ENCODE results near the gene OGA.

Gene OGA

GRCh38 chr10:101818119-101818871, at the start of gene OGA:
TSS of gene OGA (minus strand) at chr10:101818444. CDS start at chr10:101818022, 422 bp downstream.
- TF ChIP-seq, protein P1, sequence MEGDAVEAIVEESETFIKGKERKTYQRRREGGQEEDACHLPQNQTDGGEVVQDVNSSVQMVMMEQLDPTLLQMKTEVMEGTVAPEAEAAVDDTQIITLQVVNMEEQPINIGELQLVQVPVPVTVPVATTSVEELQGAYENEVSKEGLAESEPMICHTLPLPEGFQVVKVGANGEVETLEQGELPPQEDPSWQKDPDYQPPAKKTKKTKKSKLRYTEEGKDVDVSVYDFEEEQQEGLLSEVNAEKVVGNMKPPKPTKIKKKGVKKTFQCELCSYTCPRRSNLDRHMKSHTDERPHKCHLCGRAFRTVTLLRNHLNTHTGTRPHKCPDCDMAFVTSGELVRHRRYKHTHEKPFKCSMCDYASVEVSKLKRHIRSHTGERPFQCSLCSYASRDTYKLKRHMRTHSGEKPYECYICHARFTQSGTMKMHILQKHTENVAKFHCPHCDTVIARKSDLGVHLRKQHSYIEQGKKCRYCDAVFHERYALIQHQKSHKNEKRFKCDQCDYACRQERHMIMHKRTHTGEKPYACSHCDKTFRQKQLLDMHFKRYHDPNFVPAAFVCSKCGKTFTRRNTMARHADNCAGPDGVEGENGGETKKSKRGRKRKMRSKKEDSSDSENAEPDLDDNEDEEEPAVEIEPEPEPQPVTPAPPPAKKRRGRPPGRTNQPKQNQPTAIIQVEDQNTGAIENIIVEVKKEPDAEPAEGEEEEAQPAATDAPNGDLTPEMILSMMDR (conservative IDR thresholded peaks at IDR 0.05; ENCODE audit: low read depth, low read length) = no peak
- DNase-seq (ENCODE audit: low read depth) = peak; percentile 100
- H3K4me3 ChIP-seq (ENCODE audit: low read depth, low read length) = peak within 1 kb of the TSS; percentile 96

DNA sequence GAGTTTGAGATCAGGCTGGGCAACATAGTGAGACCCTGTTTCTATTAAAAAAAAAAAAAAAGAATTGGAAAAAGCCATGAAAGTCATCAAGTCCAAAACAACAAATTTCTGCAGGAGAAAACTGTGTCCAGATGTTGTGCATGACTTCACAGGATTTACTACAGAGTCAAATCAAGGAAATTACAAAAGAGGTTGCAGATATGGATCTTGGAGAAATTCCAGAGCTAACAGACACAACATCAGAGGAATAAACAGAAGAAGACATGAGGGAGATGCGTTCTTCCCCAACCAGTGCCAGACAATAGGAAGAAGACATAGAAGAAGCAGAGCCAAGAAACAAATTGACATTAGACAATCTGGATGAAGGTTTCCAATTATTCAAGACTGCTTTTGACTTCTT, 49.7 kb upstream of the OGA start:
- peak; percentile 43 for DNase-seq (ENCODE audit: low read depth)
- TF ChIP-seq, protein P1 (conservative IDR thresholded peaks at IDR 0.05; ENCODE audit: low read depth, low read length) = no peak
- H3K4me3 ChIP-seq (ENCODE audit: low read depth, low read length) = no peak overlapping the region

GRCh38 chr10:101859530-101859929, 41.3 kb upstream of the OGA start:
- no peak overlapping the region for H3K4me3 ChIP-seq (ENCODE audit: low read depth, low read length)
- TF ChIP-seq, protein P1 (conservative IDR thresholded peaks at IDR 0.05; ENCODE audit: low read depth, low read length) = no peak
- DNase-seq (ENCODE audit: low read depth) = no peak

DNA sequence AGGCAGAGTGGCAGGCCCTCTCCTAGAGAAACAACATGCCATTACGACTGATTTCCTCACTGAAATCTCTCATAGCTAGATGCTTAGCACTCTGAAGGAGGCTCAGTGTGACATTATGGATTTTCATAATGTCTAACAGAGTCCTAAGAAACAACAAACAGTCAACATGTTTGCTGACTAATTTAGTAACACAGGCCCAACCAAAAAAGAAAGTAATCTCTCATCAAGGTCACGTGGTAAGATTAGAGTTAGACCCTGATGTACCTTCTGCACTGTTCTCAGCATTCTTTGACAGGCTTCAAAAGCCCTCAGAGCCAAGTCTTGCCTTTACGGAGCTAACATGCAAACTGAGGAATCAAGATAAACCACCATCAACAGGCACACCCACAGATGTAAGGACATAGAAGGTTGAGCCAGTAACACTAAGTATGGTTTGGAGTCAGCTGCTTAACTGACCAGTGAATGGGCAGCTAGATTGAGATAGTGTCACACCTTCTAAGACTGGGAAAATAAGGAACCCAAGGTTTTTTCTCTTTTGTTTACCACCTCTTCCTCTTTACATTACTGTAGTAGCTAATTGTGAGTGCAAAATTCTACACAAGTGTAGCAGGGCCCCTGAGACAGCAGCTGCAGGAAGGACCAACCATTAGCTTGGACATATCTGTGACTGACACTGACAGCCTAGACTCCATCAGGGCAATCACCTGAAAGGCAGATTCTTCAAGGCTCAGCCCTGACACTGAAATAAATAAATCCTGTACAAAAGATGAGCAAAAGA, 40.7 kb upstream of the OGA start:
- no peak for DNase-seq (ENCODE audit: low read depth)
- TF ChIP-seq, protein P1 (conservative IDR thresholded peaks at IDR 0.05; ENCODE audit: low read depth, low read length) = no peak
- H3K4me3 ChIP-seq (ENCODE audit: low read depth, low read length) = no peak overlapping the region

GRCh38 chr10:101857802-101858476, 39.7 kb upstream of the OGA start:
- TF ChIP-seq, protein P1 (conservative IDR thresholded peaks at IDR 0.05; ENCODE audit: low read depth, low read length) = no peak
- no peak overlapping the region for H3K4me3 ChIP-seq (ENCODE audit: low read depth, low read length)
- no peak for DNase-seq (ENCODE audit: low read depth)

DNA sequence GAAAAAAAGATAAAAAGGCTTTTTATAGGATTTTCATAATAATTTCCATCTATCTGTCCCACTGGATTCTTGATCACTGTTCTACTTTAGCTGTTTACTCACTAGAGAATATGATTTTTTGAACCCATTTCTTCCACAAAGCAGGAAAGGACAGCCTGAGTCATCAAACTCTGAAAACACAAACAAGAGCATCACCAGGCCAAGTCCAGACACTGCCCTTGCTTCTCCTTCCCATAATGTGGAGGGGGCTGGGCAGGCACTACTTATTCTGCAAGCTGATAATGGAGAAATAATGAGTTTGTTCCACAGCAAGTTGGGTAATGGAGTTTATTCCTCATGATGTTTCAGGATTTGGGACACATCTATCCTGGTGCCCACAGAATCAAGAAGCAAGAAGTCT, 38.4 kb upstream of the OGA start:
- H3K4me3 ChIP-seq (ENCODE audit: low read depth, low read length) = no peak overlapping the region
- DNase-seq (ENCODE audit: low read depth) = peak; percentile 58
- TF ChIP-seq, protein P1 (conservative IDR thresholded peaks at IDR 0.05; ENCODE audit: low read depth, low read length) = no peak

All from choroid plexus epithelial cell (primary cell).